DOHH2 (cell line): Measurements from ENCODE around the gene P2RY6.

Source experiments
- CTCF ChIP-seq: fragments of 200-600 bp; sonication (generic); IDR thresholded peaks from one replicate; pipeline ENCODE4 v1.5.1; 2014; ENCODE audit warnings: antibody characterized with exemption, mild to moderate bottlenecking, low read depth, low read length; ENCODE audit not compliant: poor library complexity, severe bottlenecking
- EZH2phosphoT487 ChIP-seq: fragments of 200-600 bp; sonication (generic); IDR thresholded peaks from 2 replicates; pipeline ENCODE4 v1.6.1; 2017; ENCODE audit warnings: borderline replicate concordance, mild to moderate bottlenecking, antibody characterized with exemption, low read length, moderate library complexity, mixed read lengths

DNA sequence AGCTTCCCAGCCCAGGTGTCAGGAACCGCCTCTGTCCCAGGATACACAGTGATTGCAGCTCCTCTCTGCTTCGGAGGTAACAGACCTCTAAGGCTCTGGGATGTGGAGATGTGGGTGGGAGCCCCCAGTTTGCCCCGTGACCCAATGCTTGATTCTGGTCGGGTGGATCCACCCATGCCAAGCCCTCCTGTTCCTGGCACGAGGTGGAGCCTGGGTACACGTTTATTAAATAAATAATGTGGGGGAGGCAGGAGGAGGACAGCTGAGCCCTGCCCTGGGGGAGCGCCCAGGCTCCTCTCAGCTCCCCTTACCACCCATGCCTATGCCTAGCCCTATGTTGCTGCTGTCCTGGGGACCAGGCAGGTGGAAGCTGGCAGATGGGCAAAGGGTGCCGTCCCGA is 52.0 kb downstream of the P2RY6 start:
- no peak for TF ChIP-seq CTCF
- no peak for TF ChIP-seq EZH2phosphoT487
